HCT116 (cell line): Measurements from ENCODE around the gene ADGRB3. TPM values are rescaled to one million over a fixed set of nuclear protein-coding genes. Genes with fewer than 3 reads are reported as not detected.

Experiments used
- ATAC-seq: fragments of 200-7000 bp; cut with Tn5 transposase; 2 replicates; pipeline ENCODE4 v1.9.1; 2020; ENCODE audit warnings: mild to moderate bottlenecking, moderate library complexity
- BruUV-seq: library from RNA; stranded (reverse); fragments of 400-500 nt; replicated peaks from 2 replicates; lab custom pipeline; 2021; lab: Mats Ljungman, UMichigan
- CTCF ChIA-PET: fragments of 300-600 bp; sonication (Branson Sonifier 250); formaldehyde crosslinking; loops from one replicate; lab custom pipeline; 2021; ENCODE audit warnings: antibody characterized with exemption; lab: Charles Lee
- POLR2A ChIA-PET: fragments of 300-600, 350-600 bp; sonication (Branson Sonifier 250); formaldehyde crosslinking; loops from one replicate; lab custom pipeline; 2021; ENCODE audit warnings: antibody characterized with exemption; lab: Charles Lee
- RAD21 ChIA-PET, 2 experiments: fragments of 300-600 bp; sonication (Branson Sonifier 250); formaldehyde crosslinking; loops; one replicate each; lab custom pipeline; 2023; ENCODE audit warnings: low total read pairs in 2 of 2; ENCODE audit not compliant: uncharacterized antibody in 2 of 2, unreplicated experiment in 2 of 2, low non-redundant PET in 1 of 2; lab: Charles Lee
- DNase-seq: peaks from one replicate; pipeline ENCODE4 v3.0.0-alpha.2; 2010; ENCODE audit warnings: low read depth, low spot score
- H2AFZ ChIP-seq: fragments of 200-600 bp; shearing (Covaris generic), sonication (generic); 2 replicates; pipeline ENCODE4 v1.6.1; 2017; ENCODE audit warnings: low read depth, mixed run types, mixed read lengths, antibody characterized with exemption, low read length; ENCODE audit not compliant: poor library complexity, severe bottlenecking
- H3K27ac ChIP-seq: 2 replicates; pipeline ENCODE4 v1.5.1; 2012; ENCODE audit warnings: low read depth, low read length
- H3K27me3 ChIP-seq: fragments of 200-600 bp; sonication (generic); 2 replicates; pipeline ENCODE4 v1.6.1; 2016; ENCODE audit warnings: mixed run types, low read length, mixed read lengths; ENCODE audit not compliant: insufficient read depth
- H3K36me3 ChIP-seq, 2 experiments: fragments of 200-500 bp in 1 of 2; fragments of 200-600 bp in 1 of 2; sonication (Bioruptor generic) in 1 of 2; sonication (generic) in 1 of 2; 2 replicates each; pipeline versions ENCODE4 v1.5.1 to v1.6.1; 2014 to 2016; ENCODE audit warnings: low read length in 2 of 2, inconsistent platforms in 1 of 2, mixed read lengths in 1 of 2, mixed run types in 1 of 2; ENCODE audit not compliant: insufficient read depth in 2 of 2, control insufficient read depth in 1 of 2
- H3K4me1 ChIP-seq, 2 experiments: fragments of 200-600 bp in 1 of 2; sonication (generic) in 1 of 2; 2 replicates each; pipeline versions ENCODE4 v1.5.1 to v1.6.1; 2012 to 2017; ENCODE audit warnings: low read length in 2 of 2, inconsistent platforms in 1 of 2, mild to moderate bottlenecking in 1 of 2, mixed read lengths in 1 of 2, mixed run types in 1 of 2, moderate library complexity in 1 of 2; ENCODE audit not compliant: insufficient read depth in 2 of 2, control insufficient read depth in 1 of 2
- H3K4me2 ChIP-seq: fragments of 200-600 bp; sonication (generic); 2 replicates; pipeline ENCODE4 v1.6.1; 2017; ENCODE audit warnings: mixed run types, low read length, mixed read lengths
- H3K4me3 ChIP-seq, 2 experiments: fragments of 200-600 bp in 1 of 2; sonication (generic) in 1 of 2; replicated peaks in 1 of 2; 2 replicates each; pipeline ENCODE4 v1.5.1; 2011 to 2016; ENCODE audit warnings: low read length in 2 of 2, control low read depth in 1 of 2, low read depth in 1 of 2, mild to moderate bottlenecking in 1 of 2, mixed read lengths in 1 of 2, mixed run types in 1 of 2
- H3K79me2 ChIP-seq: fragments of 200-600 bp; sonication (generic); 2 replicates; pipeline ENCODE4 v1.6.1; 2017; ENCODE audit warnings: mild to moderate bottlenecking, mixed run types, low read length, moderate library complexity, mixed read lengths; ENCODE audit not compliant: insufficient read depth
- H3K9ac ChIP-seq: fragments of 200-600 bp; sonication (generic); 2 replicates; pipeline ENCODE4 v1.6.1; 2016; ENCODE audit warnings: low read length, mixed read lengths
- H3K9me2 ChIP-seq: fragments of 200-600 bp; sonication (generic), shearing (Covaris generic); 2 replicates; pipeline ENCODE4 v1.6.1; 2017; ENCODE audit warnings: mixed run types, mild to moderate bottlenecking, moderate library complexity; ENCODE audit not compliant: insufficient read depth
- H3K9me3 ChIP-seq, 2 experiments: fragments of 200-500 bp in 1 of 2; fragments of 200-600 bp in 1 of 2; sonication (Bioruptor generic) in 1 of 2; sonication (generic) in 1 of 2; 2 replicates each; pipeline ENCODE4 v1.6.1; 2014 to 2017; ENCODE audit warnings: low read length in 2 of 2, mixed read lengths in 2 of 2, inconsistent platforms in 1 of 2, low read depth in 1 of 2, mild to moderate bottlenecking in 1 of 2, mixed run types in 1 of 2, moderate library complexity in 1 of 2; ENCODE audit not compliant: control insufficient read depth in 1 of 2, insufficient read depth in 1 of 2
- H4K20me1 ChIP-seq: fragments of 200-600 bp; sonication (generic), shearing (Covaris generic); 2 replicates; pipeline ENCODE4 v1.6.1; 2017; ENCODE audit warnings: mixed run types, mild to moderate bottlenecking, moderate library complexity; ENCODE audit not compliant: insufficient read depth
- ATF3 ChIP-seq: IDR thresholded peaks from 2 replicates; pipeline ENCODE4 v1.6.1; 2012
- CBX3 ChIP-seq: IDR thresholded peaks from 2 replicates; pipeline ENCODE4 v1.6.1; 2012; ENCODE audit warnings: low read depth
- EGR1 ChIP-seq: IDR thresholded peaks from 2 replicates; pipeline ENCODE4 v1.6.1; 2012; ENCODE audit warnings: low read depth
- ELF1 ChIP-seq: IDR thresholded peaks from 2 replicates; pipeline ENCODE4 v1.6.1; 2012; ENCODE audit warnings: low read depth, borderline replicate concordance
- EZH2 ChIP-seq: fragments of 200-600 bp; sonication (generic); IDR thresholded peaks from 2 replicates; pipeline ENCODE4 v1.6.1; 2017; ENCODE audit warnings: antibody characterized with exemption, mixed run types
- JUND ChIP-seq: IDR thresholded peaks from 2 replicates; pipeline ENCODE4 v1.6.1; 2012
- MAX ChIP-seq: IDR thresholded peaks from 2 replicates; pipeline ENCODE4 v1.6.1; 2012
- POLR2AphosphoS5 ChIP-seq: IDR thresholded peaks from 2 replicates; pipeline ENCODE4 v1.6.1; 2011; ENCODE audit warnings: mild to moderate bottlenecking, low read depth, low read length, moderate library complexity
- RAD21 ChIP-seq: IDR thresholded peaks from 2 replicates; pipeline ENCODE4 v1.6.1; 2012; ENCODE audit warnings: low read depth, mild to moderate bottlenecking
- SIN3A ChIP-seq: IDR thresholded peaks from 2 replicates; pipeline ENCODE4 v1.6.1; 2012; ENCODE audit warnings: low read depth
- SP1 ChIP-seq: IDR thresholded peaks from 2 replicates; pipeline ENCODE4 v1.6.1; 2012; ENCODE audit warnings: low read depth
- TCF7L2 ChIP-seq: IDR thresholded peaks from 2 replicates; pipeline ENCODE4 v1.7.0; 2011; ENCODE audit warnings: borderline replicate concordance, inconsistent platforms; ENCODE audit not compliant: insufficient read depth, insufficient read length; ENCODE audit errors: extremely low read depth
- ZBTB33 ChIP-seq: IDR thresholded peaks from 2 replicates; pipeline ENCODE4 v1.6.1; 2011; ENCODE audit warnings: mild to moderate bottlenecking, low read length, moderate library complexity; ENCODE audit not compliant: insufficient replicate concordance; ENCODE audit errors: extremely low read depth
- ZFX ChIP-seq: fragments of 450-650 bp; IDR thresholded peaks from 2 replicates; pipeline ENCODE4 v1.6.1; 2017
- intact Hi-C: fragments of 100-400 bp; cut with micrococcal nuclease; formaldehyde crosslinking; loops from 2 replicates; pipeline ENCODE4 v1.10.0; 2022
- total RNA-seq: library from RNA; stranded (reverse); gene quantifications from one replicate; pipeline ENCODE4 v1.2.1, GENCODE V29; 2021; ENCODE audit not compliant: unreplicated experiment

ADGRB3 gene
- total RNA-seq, 1 experiment from 2014 or later, result not detected

GRCh38 chr6:69232496-69232895 is 597.4 kb downstream of the ADGRB3 start:
- Histone ChIP-seq H4K20me1 (no peaks in the 10 kb centered on the region), H3K36me3 (no peaks in the 10 kb centered on the region), H3K79me2 (no peaks in the 10 kb centered on the region), H3K4me2 (no peak overlapping the region), H3K9ac (no peak overlapping the region), H3K9me3 (peaks cover 0 to 12% of the 10 kb centered on the region in 2 experiments; a peak in 1 of 4 replicates), H3K4me3 (no peak overlapping the region), H3K4me1 (no peaks in the 10 kb centered on the region; a peak in 1 of 4 replicates), H2AFZ (no peak overlapping the region), H3K27me3 (no peaks in the 10 kb centered on the region), H3K27ac (no peak overlapping the region), H3K9me2 (no peaks in the 10 kb centered on the region)
- TF ChIP-seq CBX3, result no peak
- no peak for TF ChIP-seq ZBTB33
- TF ChIP-seq ZFX, result no peak
- TF ChIP-seq SIN3A, result no peak
- TF ChIP-seq JUND, result no peak
- TF ChIP-seq EGR1, result no peak
- TF ChIP-seq TCF7L2, result no peak
- TF ChIP-seq MAX, result no peak
- no peak for TF ChIP-seq ELF1
- TF ChIP-seq ATF3, result no peak
- no peak for TF ChIP-seq SP1
- no peak for TF ChIP-seq POLR2AphosphoS5
- TF ChIP-seq RAD21, result no peak
- no peak for TF ChIP-seq EZH2
- DNase-seq (no peak), ATAC-seq (no peak)
- intact Hi-C loops, result no loop called here
- ChIA-PET POLR2A (no interaction called here), RAD21 (no interaction called here), CTCF (no interaction called here)
- BruUV-seq, result no TSS peak
